Measurements from ENCODE around the gene BCKDHB.
A peak's percentile ranks its signal among the peaks of the same experiment; 100 is the strongest.

The BCKDHB gene

DNA sequence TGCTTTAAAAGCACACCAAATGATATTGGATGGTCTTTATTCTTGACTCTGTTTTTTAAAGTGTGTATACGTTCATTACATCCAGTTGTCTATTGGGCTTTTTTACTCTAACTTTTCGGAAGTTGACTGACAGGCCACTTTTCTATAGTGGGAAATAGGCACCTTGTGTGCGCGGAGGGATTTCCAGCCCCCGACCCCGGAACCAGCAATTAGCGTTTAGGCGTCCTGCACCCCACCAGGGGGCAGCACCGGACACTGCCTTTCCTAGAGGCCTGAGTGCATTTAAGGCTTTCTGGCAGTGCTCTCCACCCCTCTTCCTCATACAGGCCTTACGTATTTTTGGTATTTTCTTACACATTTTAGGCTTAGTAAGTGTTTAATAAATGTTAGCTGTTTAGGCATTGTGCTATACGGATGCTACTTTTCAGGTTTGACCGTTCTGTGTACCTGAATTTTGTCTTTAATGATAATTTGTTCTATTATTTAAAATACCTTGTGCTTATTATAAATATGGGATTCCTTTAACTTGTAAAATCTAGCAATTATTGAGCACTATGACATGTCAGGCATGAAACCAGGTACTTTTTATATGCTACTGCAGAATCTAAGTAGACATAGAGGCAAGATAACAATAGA, 231.8 kb downstream of the BCKDHB start:
- DNase-seq: peak; percentile 65

GRCh38 chr6:80339421-80339820, 232.9 kb downstream of the BCKDHB start:
- DNase-seq: peak; percentile 71

DNA sequence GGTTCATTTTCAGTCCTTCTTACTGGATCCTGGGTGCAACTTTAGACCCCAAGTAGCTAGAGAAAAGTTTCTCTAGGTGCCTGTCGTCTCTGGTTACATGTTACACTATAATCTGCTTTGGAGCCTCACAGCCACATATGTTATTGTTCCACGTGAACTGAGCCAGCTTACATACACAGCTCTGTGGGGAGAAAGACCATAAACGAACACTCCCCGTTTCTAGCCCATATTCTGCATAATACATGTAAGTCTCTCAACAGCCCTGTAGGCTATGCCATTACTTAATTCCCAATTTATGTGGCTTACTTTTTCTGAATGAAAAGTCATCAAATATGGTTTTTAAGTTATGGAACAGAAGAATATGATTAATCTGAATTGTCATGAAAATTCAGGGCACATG, 233.8 kb downstream of the BCKDHB start:
- peak; percentile 89 for DNase-seq

- peak; percentile 63 for DNase-seq
These were observed 234.2 kb downstream of the BCKDHB start for GRCh38 chr6:80340686-80341085.

DNA sequence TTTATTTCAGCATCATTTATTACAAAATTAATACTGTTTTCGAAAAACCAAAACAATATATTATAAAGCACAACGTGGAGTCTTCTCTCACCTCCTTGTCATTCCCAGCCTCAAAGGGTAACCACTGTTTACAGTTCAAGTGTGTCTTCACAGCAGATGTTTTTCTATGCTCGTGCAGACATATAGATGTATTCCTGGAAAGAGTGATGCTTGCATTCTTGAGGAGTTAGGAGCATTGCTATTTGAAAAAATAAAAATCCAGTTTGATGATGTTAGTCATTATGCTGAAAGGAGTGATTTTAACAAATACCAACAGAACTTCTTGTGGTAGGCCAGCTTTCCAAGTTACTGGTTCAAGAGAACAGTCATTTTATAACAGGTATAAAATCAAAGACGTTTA, 234.9 kb downstream of the BCKDHB start:
- peak; percentile 41 for DNase-seq

- DNase-seq: no peak
These were observed 237.0 kb downstream of the BCKDHB start for GRCh38 chr6:80343511-80343910.

- DNase-seq: no peak
These were observed 240.6 kb downstream of the BCKDHB start for GRCh38 chr6:80347101-80347500.

DNA sequence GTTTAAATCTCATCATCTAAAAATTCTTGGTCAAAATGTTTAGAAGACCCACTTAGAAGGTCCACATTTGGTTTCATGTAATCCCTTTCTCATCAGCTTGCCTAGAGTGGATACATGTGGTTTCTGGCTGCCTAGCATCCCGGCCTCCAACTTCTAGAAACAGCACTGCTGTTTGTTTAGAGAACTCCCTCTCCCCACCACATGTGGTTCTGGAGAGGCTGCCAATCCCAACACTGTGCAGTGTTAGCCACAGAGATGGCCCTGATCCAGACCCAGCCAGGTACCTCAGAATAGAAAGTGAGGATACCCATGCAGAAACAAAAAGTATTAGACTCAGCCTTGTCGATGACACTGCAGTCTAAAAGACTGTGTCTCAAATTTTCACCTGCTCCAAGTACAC, 241.8 kb downstream of the BCKDHB start:
- DNase-seq: no peak

DNA sequence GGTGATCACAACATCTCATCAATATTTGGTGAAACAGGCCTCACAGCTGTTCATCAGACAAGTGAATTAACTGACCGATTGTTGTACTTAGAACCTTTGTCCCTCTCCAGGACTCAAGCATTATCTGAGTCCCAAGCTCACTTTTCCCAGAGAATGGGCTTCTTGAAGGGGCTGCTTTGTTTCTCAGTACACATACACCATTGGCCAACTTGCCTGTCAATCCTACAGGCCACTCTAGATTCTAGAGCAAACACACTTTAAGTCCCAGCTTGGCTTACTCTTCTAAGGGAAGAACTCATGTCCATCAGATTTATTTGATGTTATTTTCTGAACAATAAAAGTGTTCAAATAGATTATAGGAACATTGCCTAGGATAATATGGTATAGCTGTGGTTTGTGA, 249.5 kb downstream of the BCKDHB start:
- DNase-seq: no peak

DNA sequence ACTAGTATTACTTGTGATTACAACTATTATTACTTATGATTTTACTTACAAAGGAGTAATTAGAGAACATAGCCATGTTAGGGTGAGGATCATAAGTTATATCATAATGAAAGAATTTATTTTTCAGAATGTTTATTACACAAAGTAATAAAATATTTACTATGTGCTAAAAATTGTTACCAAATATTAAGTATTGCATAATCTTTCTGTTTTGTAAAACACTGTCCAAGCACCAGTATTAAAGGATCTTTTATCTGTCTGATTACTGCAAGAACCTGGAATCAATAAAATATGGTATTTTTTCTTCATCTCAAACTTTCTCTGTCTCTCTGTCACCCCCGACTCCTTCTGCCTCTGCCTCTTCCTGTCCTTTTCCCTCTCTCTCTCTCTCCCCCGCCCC, 250.1 kb downstream of the BCKDHB start:
- no peak for DNase-seq

- DNase-seq: no peak
These were observed 250.6 kb downstream of the BCKDHB start for GRCh38 chr6:80357081-80357480.

GRCh38 chr6:80357674-80358073, 251.2 kb downstream of the BCKDHB start:
- DNase-seq: no peak

DNA sequence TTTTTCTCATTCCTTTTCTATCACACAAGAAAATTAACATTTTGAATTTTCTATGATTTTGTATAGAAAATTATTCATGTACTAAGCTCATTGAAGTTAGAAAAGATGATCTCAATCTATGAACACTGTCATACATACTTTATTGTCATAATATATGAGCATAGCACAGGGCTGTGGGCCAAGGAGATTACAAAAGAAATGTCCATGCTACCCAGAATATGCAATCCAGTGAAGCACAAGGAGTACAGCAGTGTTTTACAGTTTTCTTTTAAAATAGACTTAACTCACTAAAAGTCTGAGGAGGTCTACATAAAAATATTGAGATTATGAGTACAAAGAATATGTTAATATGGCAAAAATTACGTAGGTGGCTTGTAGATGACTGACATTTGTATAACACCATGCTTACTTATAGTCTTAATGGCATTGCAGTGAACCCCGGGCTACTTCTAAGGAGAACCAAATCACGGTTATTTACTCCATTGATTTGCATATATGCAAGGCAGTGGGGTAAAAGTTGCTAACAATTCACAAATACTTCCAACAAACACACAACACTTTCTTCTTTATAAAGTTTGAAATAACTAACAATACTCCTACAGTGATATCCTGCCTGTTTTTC, 257.1 kb downstream of the BCKDHB start:
- DNase-seq: no peak

DNA sequence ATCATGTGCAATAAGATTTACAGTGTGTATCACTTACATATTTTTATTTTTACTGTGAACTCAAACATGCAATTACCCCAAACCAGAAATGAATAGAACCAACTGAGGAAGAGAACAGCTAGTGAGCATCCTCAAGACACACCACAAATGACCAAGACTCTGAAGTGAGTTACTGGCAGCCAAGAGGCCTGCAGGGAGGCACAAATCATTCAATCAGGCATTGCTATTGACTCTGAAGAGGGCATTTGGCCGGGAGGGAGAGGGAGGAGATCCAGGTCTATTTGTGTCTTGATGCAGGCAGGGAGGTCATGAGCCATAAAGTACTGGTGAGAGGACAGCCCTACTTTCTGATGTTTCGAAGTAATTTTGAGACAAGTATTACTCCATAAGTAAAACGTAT, 257.7 kb downstream of the BCKDHB start:
- no peak for DNase-seq

DNA sequence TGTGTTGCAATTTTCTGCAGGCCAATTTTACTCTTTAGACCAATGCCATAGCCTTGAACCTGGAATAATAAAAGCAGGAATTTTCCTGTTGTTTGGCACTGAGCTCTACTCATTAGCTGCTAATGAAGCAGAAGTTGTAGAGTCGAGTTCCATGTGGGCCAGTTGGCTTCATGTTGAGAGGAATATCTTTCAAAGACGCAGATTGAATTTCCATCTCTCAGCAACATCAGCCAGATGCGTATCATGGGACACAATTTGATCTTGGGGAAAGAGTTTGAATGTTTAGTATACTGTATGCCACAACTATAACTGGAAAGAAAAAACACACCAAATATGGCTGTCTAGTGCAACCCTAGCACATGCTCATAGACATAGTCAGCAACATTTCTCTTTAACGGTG, 259.6 kb downstream of the BCKDHB start:
- DNase-seq: no peak

DNA sequence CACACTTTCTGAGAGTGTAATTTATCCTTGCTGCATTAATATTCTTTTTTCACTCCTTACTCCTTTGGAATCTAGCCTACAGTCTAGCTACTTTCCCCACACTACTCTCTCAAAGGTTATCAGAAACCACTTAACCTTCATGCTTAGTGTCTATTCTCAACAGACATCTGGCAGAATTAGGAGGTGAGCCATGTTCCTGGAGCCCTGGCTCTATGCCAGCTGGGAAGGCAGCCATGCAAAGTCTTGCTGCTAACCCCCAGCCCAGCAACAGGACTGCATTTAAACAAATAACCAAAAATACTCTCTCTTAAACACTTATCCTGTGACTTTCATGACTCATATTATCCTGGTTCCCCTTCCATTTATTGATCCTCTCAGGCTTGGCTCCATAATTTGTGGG, 260.2 kb downstream of the BCKDHB start:
- DNase-seq: peak; percentile 86

GRCh38 chr6:80376411-80376810, 269.9 kb downstream of the BCKDHB start:
- no peak for DNase-seq

DNA sequence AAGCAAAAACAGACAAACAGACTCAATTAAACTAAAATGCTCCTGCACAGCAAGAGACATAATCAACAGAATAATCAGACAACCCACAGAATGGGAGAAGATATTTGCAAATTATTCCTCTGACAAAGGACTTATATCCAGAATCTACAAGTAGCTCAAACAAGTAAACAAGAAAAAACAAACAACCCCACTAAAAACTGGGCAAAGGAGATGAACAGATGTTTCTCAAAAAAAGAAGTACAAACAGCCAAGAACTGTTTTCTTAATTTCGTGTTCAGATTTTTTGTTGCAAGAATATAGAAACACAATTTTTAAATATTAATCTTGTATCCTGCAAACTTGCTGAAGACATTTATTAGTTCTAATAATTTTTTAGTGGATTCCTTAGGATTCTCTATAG, 274.1 kb downstream of the BCKDHB start:
- no peak for DNase-seq

GRCh38 chr6:80382811-80383210, 276.3 kb downstream of the BCKDHB start:
- DNase-seq: no peak

- DNase-seq: no peak
These were observed 282.0 kb downstream of the BCKDHB start for GRCh38 chr6:80388507-80388906.

Data from NCI-H82 (cell line).